Right renal cortex interstitium (tissue), 3 donors: ENCODE results near the gene EFHC1. TPM values are rescaled to one million over a fixed set of nuclear protein-coding genes. Genes with fewer than 3 reads are reported as not detected.
"Not testable (repeated sequence)": the region's sequence is repeated elsewhere in the genome, so short reads cannot be mapped to it uniquely, and the experiment has no call there.

Experiments
- DNase-seq, 3 donors: peaks; one replicate each; pipeline ENCODE4 v3.0.0-alpha.2; 2013; ENCODE audit warnings: low read depth in 3 of 3, low spot score in 2 of 3
- polyA plus RNA-seq, 3 donors: library from polyadenylated mRNA; unstranded; fragments of 120-200 nt; gene quantifications; one replicate each; pipeline ENCODE4 v1.2.1, GENCODE V29; 2013; ENCODE audit not compliant: insufficient read length in 3 of 3

The EFHC1 gene
- polyA plus RNA-seq, 3 donors = 56.8 to 62.5 (median 60.2) TPM

DNA sequence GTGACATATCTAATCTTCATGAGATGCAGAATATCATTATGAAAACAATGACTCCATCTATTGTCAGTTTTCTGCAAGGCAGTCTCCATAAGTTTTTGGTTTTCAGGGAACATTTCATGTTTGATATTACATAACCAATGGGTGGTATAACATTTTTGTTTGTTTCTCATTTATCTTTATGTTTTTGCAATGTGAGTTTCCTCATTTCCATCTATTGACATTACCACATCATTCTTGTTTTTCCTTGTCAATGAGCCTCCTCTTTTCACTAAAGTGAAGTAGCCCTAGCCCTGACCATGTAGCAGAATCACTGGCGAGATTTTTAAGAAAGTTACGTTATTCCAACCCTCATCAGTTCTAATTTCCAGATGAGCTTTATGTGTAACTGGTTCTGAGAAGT is 4.4 kb downstream of the EFHC1 start:
- DNase-seq = no peak

GRCh38 chr6:52426667-52427066 is 6.5 kb downstream of the EFHC1 start:
- DNase-seq = no peak

DNA sequence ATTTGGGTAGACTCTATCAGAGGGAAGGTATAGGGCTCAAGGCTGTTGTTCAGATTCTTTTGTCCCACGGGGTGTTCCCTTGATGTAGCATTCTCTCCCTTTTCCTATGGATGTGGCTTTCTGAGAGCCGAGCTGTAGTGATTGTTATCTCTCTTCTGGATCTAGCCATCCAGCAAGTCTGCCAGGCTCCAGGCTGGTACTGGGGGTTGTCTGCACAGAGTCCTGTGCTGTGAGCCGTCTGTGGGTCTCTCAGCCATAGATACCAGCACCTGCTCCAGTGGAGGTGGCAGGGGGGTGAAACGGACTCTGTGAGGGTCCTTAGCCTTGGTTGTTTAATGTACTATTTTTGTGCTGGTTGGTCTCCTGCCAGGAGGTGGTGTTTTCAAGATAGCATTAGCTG is 13.2 kb downstream of the EFHC1 start:
- DNase-seq = not testable (repeated sequence)

- no peak for DNase-seq
Observed at GRCh38 chr6:52435345-52435744, 15.2 kb downstream of the EFHC1 start.

DNA sequence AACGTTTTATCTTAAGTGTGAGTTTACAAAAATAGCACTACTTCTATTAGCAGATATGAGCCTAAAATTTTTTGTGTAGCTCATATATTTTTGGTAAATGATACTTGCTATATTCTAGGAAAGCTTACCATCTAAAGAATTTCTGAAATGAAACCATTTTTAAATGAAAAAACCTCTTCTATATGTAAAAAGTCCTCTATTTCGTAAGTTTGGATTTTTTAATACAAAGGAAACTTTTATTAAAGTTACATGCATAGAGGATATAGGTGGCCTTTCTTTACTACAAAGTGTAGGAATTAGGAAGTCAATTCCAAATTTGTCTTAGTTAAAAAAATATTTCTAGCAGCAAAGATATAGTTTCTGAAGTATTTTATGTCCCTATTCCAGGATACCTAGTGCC is 18.8 kb downstream of the EFHC1 start:
- DNase-seq = no peak

GRCh38 chr6:52454556-52454955 is 34.4 kb downstream of the EFHC1 start:
- no peak for DNase-seq

GRCh38 chr6:52457096-52457495 is 37.0 kb downstream of the EFHC1 start:
- DNase-seq = no peak

GRCh38 chr6:52461194-52461593 is 41.1 kb downstream of the EFHC1 start:
- not testable (repeated sequence) for DNase-seq

- DNase-seq = no peak
Observed at GRCh38 chr6:52474173-52474572, 54.0 kb downstream of the EFHC1 start.

- peak in 1 of 3 donors; percentile 2 for DNase-seq
Observed at GRCh38 chr6:52475307-52475706, 55.2 kb downstream of the EFHC1 start.

DNA sequence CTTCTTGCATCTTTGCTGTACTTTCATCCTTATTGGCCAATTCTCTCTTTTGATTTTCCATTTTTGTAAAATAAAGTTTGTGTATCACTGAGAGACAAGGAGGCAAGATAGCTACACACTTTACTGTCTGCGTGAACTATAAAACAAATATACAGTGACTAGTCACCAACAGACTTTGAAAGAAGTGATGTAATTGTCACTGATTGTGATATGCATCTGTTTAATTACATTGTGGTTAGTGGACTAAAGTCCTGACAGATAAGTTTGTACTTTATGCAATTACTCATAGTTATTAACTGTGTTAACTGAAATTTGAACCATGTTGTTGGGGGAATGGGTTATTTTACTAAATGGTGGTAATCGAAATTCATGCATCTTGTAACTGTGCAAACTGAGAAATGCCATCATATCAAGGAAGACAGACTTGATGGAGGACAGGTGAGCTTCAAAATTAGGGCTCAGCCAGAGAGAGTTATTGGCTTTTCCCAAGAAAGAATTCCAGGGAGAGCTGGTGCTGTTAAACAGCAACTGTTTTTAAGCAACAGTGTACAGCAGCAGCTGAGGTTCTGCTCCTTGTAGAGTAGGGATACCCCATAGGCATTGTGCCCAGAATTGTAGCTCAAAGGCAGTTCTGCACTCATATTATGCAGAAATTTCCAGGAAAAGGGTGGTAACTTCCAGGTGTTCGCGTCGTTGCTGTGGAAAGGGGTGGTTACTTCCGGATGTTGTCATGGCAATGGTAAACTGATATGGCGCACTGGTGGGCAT is 62.9 kb downstream of the EFHC1 start:
- no peak for DNase-seq

DNA sequence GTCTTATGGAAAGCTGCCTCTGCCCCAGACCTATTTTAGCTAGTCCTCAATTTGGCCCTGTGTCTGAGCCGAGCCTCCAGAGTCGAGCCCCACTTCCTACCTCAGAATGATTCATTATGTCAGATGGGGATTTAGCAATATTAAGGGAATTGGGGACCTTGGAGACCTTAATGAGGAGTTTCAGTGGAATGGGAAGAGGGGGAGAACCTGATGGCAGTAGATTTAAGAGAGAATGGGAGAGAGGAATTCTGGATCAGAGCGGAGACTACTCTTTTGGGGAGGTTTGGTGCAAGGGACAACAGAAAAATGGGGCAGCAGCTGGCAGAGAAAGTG is 63.5 kb downstream of the EFHC1 start:
- no peak for DNase-seq

DNA sequence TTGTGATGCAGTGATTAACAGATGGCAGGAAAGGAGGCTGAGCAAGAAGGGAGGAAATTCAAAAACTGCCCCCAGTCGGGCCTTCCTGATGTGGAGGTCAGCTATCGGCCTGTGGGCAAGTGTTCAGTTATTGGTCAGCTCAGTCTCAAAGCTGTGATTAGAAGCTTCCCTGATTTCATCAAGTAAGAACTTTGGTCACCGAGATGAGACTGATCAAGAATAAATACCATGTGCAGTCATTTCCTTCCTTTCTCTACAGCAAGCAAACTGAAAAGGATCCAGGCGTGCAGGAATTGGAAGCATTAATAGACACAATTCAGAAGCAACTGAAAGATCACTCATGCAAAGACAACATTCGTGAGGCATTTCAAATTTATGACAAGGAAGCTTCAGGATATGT is 69.7 kb downstream of the EFHC1 start:
- DNase-seq = no peak

- DNase-seq = no peak
Observed at GRCh38 chr6:52491203-52492069, 71.3 kb downstream of the EFHC1 start.

GRCh38 chr6:52493669-52494068 is 73.5 kb downstream of the EFHC1 start:
- DNase-seq = no peak

DNA sequence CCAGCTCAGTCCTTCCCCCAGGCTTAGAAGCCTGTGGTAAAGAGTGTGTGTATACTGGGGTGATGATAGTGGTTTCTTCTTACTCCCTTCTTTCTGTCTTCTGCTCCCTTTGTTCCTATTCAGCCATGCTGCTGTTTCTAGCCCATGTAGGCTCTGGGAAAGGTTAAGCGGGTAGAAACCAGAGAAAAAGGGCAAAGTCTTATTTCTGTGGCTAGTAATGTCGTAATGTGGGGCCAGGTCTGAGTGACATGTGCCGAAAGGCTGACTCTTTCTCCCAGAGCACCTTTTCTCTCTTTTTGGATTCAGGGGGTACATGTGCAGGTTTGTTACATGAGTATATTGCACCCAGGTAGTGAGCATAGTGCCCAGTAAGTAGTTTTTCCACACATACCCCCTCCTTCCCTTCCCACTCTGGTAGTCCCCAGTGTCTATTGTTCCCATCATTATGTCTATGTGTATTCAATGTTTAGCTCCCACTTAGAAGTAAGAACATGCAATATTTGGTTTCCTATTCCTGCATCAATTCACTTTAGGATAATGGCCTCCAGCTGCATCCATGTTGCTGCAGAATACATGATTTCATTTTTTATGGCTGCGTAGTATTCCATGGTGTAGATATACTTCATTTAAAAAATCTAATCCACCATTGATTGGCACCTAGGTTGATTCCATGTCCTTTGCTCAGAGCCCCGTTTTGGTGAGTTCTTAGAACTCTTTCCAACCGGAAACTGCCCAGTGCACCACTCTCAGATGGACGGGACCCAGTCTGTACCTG is 74.3 kb downstream of the EFHC1 start:
- DNase-seq = no peak

- no peak for DNase-seq
Observed at GRCh38 chr6:52495922-52496321, 75.8 kb downstream of the EFHC1 start.

GRCh38 chr6:52496631-52497030 is 76.5 kb downstream of the EFHC1 start:
- DNase-seq = no peak

- no peak for DNase-seq
Observed at GRCh38 chr6:52497652-52498408, 77.7 kb downstream of the EFHC1 start.

DNA sequence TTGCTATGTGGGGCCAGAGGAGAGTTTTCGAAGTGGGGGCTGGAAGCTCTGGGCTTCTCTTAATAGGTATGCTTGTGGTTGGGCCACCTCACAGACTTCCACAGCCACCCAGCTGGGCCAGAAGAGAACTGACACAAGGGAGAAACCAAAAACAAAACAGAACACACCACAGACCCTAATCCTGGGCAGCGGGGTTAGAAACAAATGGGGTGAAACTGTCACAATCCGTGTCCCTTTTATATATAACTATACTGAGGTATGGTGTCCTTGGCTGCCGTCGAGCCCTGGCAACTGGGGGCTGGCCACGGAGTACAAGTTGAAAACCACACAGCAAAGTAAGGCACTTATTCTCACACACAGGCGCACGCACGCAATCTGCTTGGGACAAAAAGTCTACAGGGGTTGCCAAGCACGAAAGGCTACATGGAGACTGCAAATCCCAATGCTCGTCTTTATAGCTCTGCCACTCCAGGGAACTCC is 78.4 kb downstream of the EFHC1 start:
- no peak for DNase-seq
